ENCODE results near the gene CNTFR.

The CNTFR gene

GRCh38 chr9:34547960-34548611 is 41.4 kb downstream of the CNTFR start:
- TF ChIP-seq CTCF (IDR thresholded peaks at IDR 0.05; ENCODE audit: low read depth, low read length), result peak; percentile 91
- no peak overlapping the region for H3K4me3 ChIP-seq (ENCODE audit: low read depth, low read length)
- peaks cover 16% of the 10 kb centered on the region for H3K36me3 ChIP-seq
- peak; percentile 93 for DNase-seq
- H3K4me1 ChIP-seq, result peaks cover 22% of the 10 kb centered on the region
- no peaks in the 10 kb centered on the region for H3K27me3 ChIP-seq
- no peaks in the 10 kb centered on the region for H3K9me3 ChIP-seq

- TF ChIP-seq CTCF (IDR thresholded peaks at IDR 0.05; ENCODE audit: low read depth, low read length), result peak; percentile 84
- no peaks in the 10 kb centered on the region for H3K9me3 ChIP-seq
- no peaks in the 10 kb centered on the region for H3K27me3 ChIP-seq
- peaks cover 6% of the 10 kb centered on the region for H3K36me3 ChIP-seq
- DNase-seq, result peak; percentile 86
- H3K4me3 ChIP-seq (ENCODE audit: low read depth, low read length), result no peak overlapping the region
- H3K4me1 ChIP-seq, result peaks cover 14% of the 10 kb centered on the region
Observed at GRCh38 chr9:34546834-34547827, 42.4 kb downstream of the CNTFR start.

GRCh38 chr9:34546102-34546833 is 43.3 kb downstream of the CNTFR start:
- no peak for TF ChIP-seq CTCF (IDR thresholded peaks at IDR 0.05; ENCODE audit: low read depth, low read length)
- H3K4me3 ChIP-seq (ENCODE audit: low read depth, low read length), result no peak overlapping the region
- peaks cover 14% of the 10 kb centered on the region for H3K4me1 ChIP-seq

GRCh38 chr9:34545497-34545896 is 44.0 kb downstream of the CNTFR start:
- Histone ChIP-seq H3K36me3 (no peaks in the 10 kb centered on the region), H3K4me3 (ENCODE audit: low read depth, low read length) (no peak overlapping the region), H3K9me3 (no peaks in the 10 kb centered on the region), H3K4me1 (peaks cover 16% of the 10 kb centered on the region), H3K27me3 (no peaks in the 10 kb centered on the region)
- no peak for DNase-seq
- no peak for TF ChIP-seq CTCF (IDR thresholded peaks at IDR 0.05; ENCODE audit: low read depth, low read length)

More at GRCh38 chr9:34546102-34546833, 43.3 kb downstream of the CNTFR start:
- H3K27me3 ChIP-seq, result no peaks in the 10 kb centered on the region
- no peak for DNase-seq
- H3K9me3 ChIP-seq, result no peaks in the 10 kb centered on the region
- H3K36me3 ChIP-seq, result no peaks in the 10 kb centered on the region

GRCh38 chr9:34544035-34544434 is 45.5 kb downstream of the CNTFR start:
- Histone ChIP-seq H3K4me3 (ENCODE audit: low read depth, low read length) (no peak overlapping the region), H3K27me3 (no peaks in the 10 kb centered on the region), H3K9me3 (no peaks in the 10 kb centered on the region), H3K36me3 (no peaks in the 10 kb centered on the region), H3K4me1 (peaks cover 15% of the 10 kb centered on the region)
- TF ChIP-seq CTCF (IDR thresholded peaks at IDR 0.05; ENCODE audit: low read depth, low read length), result no peak
- DNase-seq, result no peak

Data from BE2C (cell line).